22Rv1 (cell line): ENCODE measurements around the gene IL13.

ENCODE experiments used
- ZFX ChIP-seq: fragments of 450-650 bp; IDR thresholded peaks from 2 replicates; pipeline ENCODE4 v1.6.1; 2017; ENCODE audit warnings: antibody characterized with exemption, borderline replicate concordance
- TF ChIP-seq, protein P1 (sequence below): fragments of 450-650 bp; IDR thresholded peaks from 2 replicates; pipeline ENCODE4 v1.5.1; 2017; ENCODE audit warnings: mild to moderate bottlenecking

DNA sequence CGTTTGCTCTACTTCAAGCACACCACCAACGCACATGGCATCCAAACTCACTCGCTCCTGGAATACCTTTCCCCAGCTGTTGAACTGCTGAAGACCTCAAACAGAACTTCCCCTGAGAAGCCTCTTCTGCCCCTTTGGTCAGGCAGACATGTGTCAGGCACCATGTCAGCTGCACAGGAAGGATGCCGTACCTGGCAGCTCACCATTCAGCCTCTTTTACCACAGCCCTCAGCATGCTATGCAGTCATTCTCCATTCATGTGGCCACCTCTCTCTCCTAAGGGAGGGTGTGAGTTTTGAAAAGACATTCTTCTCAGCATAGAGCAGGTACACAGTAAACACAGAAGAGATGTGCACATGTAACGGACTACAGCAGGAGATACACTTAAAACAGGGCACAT lies 30.0 kb downstream of the IL13 start:
- TF ChIP-seq, protein P1, sequence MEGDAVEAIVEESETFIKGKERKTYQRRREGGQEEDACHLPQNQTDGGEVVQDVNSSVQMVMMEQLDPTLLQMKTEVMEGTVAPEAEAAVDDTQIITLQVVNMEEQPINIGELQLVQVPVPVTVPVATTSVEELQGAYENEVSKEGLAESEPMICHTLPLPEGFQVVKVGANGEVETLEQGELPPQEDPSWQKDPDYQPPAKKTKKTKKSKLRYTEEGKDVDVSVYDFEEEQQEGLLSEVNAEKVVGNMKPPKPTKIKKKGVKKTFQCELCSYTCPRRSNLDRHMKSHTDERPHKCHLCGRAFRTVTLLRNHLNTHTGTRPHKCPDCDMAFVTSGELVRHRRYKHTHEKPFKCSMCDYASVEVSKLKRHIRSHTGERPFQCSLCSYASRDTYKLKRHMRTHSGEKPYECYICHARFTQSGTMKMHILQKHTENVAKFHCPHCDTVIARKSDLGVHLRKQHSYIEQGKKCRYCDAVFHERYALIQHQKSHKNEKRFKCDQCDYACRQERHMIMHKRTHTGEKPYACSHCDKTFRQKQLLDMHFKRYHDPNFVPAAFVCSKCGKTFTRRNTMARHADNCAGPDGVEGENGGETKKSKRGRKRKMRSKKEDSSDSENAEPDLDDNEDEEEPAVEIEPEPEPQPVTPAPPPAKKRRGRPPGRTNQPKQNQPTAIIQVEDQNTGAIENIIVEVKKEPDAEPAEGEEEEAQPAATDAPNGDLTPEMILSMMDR = no peak
- TF ChIP-seq ZFX = no peak
